Muscle of back (tissue), 11 donors: ENCODE data around the gene MACIR. TPM values are rescaled to one million over a fixed set of nuclear protein-coding genes. Genes with fewer than 3 reads are reported as not detected.

Source experiments
- DNase-seq, 3 donors: peaks; one replicate each; pipeline versions ENCODE4 v3.0.0 to v3.0.0-alpha.2; 2013
- polyA plus RNA-seq, 10 donors: library from polyadenylated mRNA; unstranded; fragments of 120-200 nt; gene quantifications; one replicate each; pipeline ENCODE4 v1.2.1, GENCODE V29; 2013; ENCODE audit not compliant: insufficient read length in 10 of 10

MACIR gene
- polyA plus RNA-seq, 10 donors = 10.1 to 16.0 (median 13.1) TPM

- DNase-seq = no peak
Observed at GRCh38 chr5:103289024-103289423, 30.5 kb downstream of the MACIR start.

GRCh38 chr5:103290846-103291245 is 32.3 kb downstream of the MACIR start:
- no peak for DNase-seq

- DNase-seq = no peak
Observed at GRCh38 chr5:103291606-103292005, 33.0 kb downstream of the MACIR start.

- DNase-seq = no peak
Observed at GRCh38 chr5:103293099-103293498, 34.5 kb downstream of the MACIR start.

GRCh38 chr5:103293719-103294118 is 35.2 kb downstream of the MACIR start:
- no peak for DNase-seq

- DNase-seq = no peak
Observed at GRCh38 chr5:103294906-103295305, 36.3 kb downstream of the MACIR start.

GRCh38 chr5:103295424-103295823 is 36.9 kb downstream of the MACIR start:
- DNase-seq = no peak

GRCh38 chr5:103295871-103296270 is 37.3 kb downstream of the MACIR start:
- DNase-seq = no peak

- DNase-seq = no peak
Observed at GRCh38 chr5:103298117-103298516, 39.6 kb downstream of the MACIR start.

GRCh38 chr5:103298607-103299188 is 40.1 kb downstream of the MACIR start:
- DNase-seq = no peak

GRCh38 chr5:103305809-103306208 is 47.2 kb downstream of the MACIR start:
- no peak for DNase-seq

GRCh38 chr5:103307470-103307869 is 48.9 kb downstream of the MACIR start:
- no peak for DNase-seq

- DNase-seq = no peak
Observed at GRCh38 chr5:103308774-103309173, 50.2 kb downstream of the MACIR start.

- DNase-seq = no peak
Observed at GRCh38 chr5:103313056-103313455, 54.5 kb downstream of the MACIR start.

- DNase-seq = no peak
Observed at GRCh38 chr5:103315455-103315854, 56.9 kb downstream of the MACIR start.

GRCh38 chr5:103327451-103327850 is 68.9 kb downstream of the MACIR start:
- DNase-seq = no peak

- no peak for DNase-seq
Observed at GRCh38 chr5:103327893-103328292, 69.3 kb downstream of the MACIR start.

Other genes starting within 250 kb of the MACIR start
- gene GIN1, start 138.6 kb upstream of the MACIR start, polyA plus RNA-seq = 10 to 100 TPM in 3 of 10 donors, 1 to 10 TPM in 7; 6.8 to 10.7 (median 9.6) TPM
- gene PPIP5K2, start 138.5 kb upstream of the MACIR start, polyA plus RNA-seq = 10 to 100 TPM; 30.4 to 49.9 (median 41.5) TPM